CD4-positive, alpha-beta T cell treated with Interleukin-4 for 4 hours (primary cell): ENCODE results near the gene CAPN2.

Experiments
- DNase-seq: peaks from one replicate; pipeline ENCODE4 v3.0.0-alpha.2; 2020

Gene CAPN2

DNA sequence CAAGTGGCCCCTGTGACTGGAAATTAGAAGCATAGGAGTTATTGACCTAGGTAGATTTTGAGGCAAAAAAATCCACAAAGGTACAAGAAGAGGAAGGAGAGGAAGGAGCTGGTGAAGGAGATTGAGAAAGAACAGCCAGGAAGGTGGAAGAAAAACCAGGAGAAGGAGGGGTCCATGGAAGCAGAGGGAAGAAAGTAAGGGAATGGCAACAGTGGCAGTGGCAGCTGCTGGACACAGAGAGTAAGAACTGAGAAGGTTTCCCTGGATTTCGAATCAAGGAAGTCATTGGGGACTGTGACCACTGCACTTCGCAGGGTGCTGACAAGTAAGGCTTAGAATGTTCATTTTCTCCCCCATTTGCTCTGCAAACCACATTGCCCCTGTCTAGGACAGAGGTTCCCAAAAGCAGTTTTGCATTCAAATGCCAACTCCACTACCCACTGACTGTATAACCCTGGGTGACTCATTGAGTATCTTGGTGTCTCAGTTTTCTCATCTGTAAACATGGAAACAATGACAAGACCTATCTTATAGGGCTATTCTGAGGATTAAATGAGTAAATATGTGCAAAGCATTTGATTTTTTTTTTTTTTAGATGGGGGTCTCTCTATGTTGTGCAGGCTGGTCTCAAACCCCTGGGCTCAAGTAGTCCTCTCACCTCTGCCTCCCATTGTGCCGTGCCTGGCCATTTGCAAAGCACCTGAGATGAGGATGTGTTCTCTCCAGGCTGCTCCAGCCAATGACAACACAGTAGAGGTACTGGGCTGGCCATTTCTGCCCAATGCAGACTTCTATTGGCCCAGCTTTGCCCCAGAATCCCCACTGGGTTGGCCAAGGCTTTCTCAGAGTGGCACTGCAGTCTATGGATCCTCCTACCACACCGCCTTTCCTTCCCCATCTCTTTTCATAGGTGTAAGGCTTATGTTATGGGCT, 9.3 kb upstream of the CAPN2 start:
- no peak for DNase-seq

- no peak for DNase-seq
Measured at GRCh38 chr1:223703668-223704013, 8.7 kb upstream of the CAPN2 start.

DNA sequence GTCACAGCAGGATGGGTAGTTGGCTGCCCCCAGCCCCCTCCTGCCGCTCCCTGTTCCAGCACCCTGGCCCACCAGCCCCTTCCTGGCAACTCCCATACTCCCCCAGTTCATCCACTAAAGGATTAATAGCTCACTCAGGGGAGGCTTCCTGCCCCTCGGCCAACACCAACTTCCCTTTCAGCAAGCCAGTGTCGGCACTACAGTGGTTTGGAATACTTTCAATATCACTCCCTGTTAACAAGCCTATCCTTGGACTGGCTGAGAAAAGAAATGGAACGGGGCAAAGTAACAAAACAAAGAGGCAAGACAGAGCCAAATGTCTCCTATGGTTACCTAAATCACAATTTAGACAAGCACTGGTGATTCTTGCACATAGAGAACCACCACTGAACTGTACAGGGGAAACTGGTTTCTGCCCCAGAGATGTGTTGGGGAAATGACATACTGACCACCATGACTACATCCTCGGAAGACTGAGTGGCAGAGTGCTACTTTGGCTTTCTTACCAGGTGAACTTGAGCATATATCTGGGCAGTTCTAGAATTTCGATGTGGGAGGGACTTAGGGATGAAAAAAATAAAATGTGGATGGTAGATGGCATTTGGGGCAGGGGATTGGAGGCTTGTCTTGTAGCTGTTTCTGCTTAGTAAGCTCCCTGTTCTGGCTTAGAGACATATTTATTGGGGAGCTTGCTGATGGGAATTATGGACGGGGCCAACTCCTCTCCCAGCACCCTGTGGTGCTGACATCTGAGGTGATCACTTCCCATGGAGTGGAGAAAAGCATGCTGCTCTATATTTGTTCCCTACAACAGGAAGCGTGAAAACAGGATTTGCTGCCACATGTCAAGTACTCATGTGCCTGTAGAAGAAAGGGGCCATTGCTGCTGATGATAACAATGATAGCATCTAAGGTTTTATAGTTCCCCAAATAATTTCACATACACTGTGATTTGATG, 7.1 kb upstream of the CAPN2 start:
- DNase-seq, result no peak

DNA sequence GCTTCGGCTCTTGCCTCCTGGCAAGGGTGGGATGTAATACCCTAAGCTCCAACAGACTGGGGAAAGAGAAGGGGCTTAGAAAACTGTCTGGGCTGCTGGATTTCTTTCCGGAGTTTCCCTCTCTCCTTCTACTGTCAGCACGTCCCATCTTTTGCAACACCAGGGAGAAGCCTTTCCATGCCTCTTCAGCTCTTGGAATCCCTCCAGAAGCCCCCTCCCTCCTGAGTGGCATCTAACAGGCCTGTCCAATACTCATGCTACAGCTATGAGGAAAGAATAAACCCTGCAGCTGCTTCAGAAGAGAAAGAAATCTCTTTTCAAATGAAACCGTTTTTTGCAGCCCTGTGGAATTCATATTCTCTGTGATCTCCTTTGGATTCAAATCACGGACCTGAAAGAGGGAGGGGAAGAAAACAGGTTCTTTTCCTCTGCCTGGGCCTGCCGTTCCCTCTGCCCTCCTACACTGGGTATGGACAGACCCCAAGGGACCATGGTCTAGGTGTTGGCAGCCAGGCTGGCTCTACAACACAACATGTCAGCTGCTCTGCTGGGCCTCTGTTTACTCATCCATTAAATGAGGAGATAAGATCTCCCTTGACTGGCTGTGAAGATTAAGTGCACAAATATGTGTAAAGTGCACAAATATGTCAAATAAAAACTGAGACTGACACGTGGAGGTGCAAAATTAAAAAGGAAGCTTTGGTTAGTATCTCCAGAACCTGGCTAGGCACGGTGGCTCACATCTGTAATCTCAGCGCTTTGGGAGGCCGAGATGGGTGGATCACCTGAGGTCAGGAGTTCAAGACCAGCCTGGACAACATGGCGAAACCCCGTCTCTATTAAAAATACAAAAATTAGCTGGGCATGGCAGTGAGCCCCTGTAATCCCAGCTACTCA, 6.0 kb upstream of the CAPN2 start:
- no peak for DNase-seq

- DNase-seq, result no peak
Measured at GRCh38 chr1:223707256-223708000, 4.9 kb upstream of the CAPN2 start.

DNA sequence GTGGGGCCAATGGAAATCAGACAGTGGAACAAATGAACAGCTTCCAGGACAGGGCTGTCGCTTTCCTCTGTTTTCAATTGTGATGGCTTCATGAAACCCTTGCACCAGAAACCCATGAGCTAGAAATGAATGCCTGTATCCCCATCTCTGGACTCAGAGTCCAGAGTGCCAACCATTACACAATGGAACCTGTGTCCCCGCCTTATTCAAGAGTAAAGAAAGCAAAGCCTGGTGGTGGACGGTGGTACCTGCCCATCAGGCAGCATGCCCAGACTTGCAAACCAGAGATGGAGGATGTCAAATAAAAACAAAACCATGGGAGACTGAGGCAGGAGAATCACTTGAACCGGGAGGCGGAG, 4.4 kb upstream of the CAPN2 start:
- no peak for DNase-seq

DNA sequence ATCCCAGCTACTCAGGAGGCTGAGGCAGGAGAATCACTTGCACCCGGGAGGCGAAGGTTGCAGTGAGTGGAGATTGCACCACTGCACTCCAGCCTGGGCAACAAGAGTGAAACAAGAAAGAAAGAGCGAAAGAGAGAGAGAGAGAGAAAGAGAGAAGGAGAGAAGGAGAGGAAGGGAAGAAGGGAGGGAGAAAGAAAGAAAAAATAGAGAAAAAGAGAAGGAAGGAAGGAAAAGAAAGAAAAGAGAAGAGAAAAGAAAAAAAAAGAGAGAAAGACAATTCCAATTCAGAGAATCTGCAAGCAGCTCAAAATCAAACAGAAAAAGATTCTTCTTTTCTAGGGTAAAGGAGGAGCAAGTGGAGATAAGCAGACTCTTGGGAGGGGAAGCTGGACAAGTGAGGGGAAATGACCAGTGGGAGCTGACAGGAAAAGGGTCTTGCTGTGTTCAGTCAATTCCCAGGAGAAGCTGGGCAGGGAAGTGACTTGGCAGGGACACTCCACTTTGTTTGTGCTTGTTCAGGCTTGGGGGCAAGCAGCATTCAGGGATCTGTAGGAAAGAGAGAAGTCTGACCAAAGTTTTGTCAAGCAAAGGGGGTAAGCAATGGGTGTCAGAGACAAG, 3.6 kb upstream of the CAPN2 start:
- DNase-seq, result no peak

GRCh38 chr1:223709598-223709997, 2.7 kb upstream of the CAPN2 start:
- no peak for DNase-seq

- no peak for DNase-seq
Measured at GRCh38 chr1:223710179-223711133, 1.9 kb upstream of the CAPN2 start.

GRCh38 chr1:223711173-223711572, 1.2 kb upstream of the CAPN2 start:
- DNase-seq, result no peak

- DNase-seq, result no peak
Measured at GRCh38 chr1:223711747-223712193, 569 bp upstream of the CAPN2 start.

- DNase-seq, result no peak
Measured at GRCh38 chr1:223712850-223713474, 623 bp downstream of the CAPN2 start.

DNA sequence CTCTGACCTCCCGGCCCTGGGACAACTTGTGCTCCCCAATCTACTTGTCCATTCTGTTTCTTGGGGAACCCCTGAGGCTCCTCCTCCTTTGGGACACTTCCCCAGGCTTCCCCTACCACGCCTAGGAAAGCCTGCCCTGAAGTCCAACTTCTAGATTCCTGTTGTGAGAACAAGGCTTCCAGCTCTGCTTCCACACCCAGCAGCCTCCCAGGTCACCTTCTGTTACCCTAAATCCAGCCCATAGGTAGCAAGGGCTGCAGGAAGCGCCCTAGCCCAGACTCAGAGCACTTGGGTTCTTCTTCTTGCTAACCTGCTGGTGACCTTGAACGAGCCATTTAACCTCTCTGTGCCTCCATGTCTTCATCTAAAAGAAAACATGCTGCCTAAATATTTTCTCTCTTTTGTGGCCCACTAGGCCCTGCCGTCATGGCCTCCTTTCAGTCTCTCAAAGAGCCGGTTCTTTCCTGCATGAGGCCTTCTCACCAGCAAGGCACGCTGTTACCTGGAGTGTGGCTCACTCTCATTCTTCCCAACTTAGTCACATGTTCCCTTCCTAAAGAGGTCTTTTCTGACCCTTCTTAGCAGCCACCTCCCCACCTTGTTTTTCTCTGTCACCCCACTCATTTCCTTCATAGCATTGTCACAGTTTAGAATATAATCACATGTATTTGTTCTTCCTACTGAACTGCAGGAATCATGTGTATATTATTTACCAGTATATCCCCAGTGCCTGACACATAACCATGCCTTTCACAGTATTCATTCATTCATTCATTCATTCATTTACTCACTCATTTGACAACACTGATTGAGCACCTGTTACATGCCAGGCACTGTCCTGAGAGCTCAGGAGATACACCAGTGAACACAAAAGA, 1.4 kb downstream of the CAPN2 start:
- DNase-seq, result no peak

DNA sequence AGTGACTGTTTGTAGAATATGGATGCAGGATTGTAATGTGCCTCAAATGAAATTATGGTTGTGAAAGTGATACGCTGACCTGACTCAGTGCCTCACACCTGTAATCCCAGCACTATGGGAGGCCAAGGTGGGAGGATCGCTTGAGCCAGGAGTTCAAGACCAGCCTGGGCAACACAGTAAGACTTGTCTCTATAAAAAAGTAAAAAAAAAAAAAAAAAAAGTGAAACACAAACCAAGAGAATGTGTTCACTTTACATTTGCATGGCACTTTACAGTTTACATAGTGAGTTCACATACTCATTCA, 2.0 kb downstream of the CAPN2 start:
- no peak for DNase-seq

GRCh38 chr1:223714849-223715603, 2.7 kb downstream of the CAPN2 start:
- no peak for DNase-seq

- DNase-seq, result no peak
Measured at GRCh38 chr1:223715604-223716172, 3.3 kb downstream of the CAPN2 start.

- peak; percentile 86 for DNase-seq
Measured at GRCh38 chr1:223716302-223716862, 4.0 kb downstream of the CAPN2 start.
